GM12864 (cell line): ENCODE results near the gene AJUBA.
"Not testable (repeated sequence)": the region's sequence is repeated elsewhere in the genome, so short reads cannot be mapped to it uniquely, and the experiment has no call there.

Experiments used
- DNase-seq: peaks from one replicate; pipeline ENCODE4 v3.0.0-alpha.2; 2011; ENCODE audit warnings: low read depth
- H3K4me3 ChIP-seq: 2 replicates; pipeline ENCODE4 v1.5.1; 2011; ENCODE audit warnings: mild to moderate bottlenecking, low read depth, low read length, control low read depth
- TF ChIP-seq, protein P1 (sequence below): IDR thresholded peaks from 2 replicates; pipeline ENCODE4 v1.5.1; 2011; ENCODE audit warnings: low read depth, mild to moderate bottlenecking, moderate library complexity, low read length, control low read depth, inconsistent platforms; ENCODE audit errors: missing control alignments

Gene AJUBA

DNA sequence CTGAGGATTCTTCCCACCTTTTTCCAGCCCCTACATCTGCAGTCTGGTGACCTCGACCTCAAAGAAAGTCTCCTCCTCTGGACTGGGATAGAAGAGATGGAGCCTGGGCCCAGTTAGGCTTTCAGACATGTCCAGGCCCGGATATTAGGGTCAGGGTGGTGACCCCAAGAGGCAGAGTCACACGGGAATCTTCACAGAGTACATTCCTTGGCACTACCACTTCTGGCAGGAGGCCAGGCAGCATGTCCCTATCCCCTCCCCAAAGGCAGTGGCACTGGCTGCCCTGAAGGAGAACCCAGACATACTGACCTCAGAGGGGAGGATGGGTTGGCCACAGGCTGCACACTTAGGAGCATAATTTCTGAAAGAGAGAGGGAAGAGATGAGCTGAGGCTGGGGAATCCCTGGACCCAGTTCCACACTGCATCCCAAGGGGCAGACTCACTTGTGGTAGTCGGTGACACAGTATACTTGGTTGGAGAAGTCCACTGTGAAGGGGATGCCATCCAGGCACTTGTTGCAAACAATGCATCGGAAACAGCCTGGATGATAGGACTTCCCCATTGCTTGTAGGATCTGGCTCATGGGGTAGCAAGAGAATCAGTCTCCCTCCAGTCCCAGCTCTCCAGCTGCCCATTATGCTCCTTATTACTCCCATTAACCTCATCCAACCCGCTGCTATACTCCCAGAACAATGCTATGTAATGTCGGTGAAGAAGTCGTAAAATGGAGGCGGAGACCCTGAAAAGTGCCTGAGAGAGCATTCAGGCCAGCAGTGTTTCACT is 7.6 kb downstream of the AJUBA start:
- DNase-seq = no peak
- TF ChIP-seq, protein P1, sequence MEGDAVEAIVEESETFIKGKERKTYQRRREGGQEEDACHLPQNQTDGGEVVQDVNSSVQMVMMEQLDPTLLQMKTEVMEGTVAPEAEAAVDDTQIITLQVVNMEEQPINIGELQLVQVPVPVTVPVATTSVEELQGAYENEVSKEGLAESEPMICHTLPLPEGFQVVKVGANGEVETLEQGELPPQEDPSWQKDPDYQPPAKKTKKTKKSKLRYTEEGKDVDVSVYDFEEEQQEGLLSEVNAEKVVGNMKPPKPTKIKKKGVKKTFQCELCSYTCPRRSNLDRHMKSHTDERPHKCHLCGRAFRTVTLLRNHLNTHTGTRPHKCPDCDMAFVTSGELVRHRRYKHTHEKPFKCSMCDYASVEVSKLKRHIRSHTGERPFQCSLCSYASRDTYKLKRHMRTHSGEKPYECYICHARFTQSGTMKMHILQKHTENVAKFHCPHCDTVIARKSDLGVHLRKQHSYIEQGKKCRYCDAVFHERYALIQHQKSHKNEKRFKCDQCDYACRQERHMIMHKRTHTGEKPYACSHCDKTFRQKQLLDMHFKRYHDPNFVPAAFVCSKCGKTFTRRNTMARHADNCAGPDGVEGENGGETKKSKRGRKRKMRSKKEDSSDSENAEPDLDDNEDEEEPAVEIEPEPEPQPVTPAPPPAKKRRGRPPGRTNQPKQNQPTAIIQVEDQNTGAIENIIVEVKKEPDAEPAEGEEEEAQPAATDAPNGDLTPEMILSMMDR = no peak
- H3K4me3 ChIP-seq = no peak overlapping the region

DNA sequence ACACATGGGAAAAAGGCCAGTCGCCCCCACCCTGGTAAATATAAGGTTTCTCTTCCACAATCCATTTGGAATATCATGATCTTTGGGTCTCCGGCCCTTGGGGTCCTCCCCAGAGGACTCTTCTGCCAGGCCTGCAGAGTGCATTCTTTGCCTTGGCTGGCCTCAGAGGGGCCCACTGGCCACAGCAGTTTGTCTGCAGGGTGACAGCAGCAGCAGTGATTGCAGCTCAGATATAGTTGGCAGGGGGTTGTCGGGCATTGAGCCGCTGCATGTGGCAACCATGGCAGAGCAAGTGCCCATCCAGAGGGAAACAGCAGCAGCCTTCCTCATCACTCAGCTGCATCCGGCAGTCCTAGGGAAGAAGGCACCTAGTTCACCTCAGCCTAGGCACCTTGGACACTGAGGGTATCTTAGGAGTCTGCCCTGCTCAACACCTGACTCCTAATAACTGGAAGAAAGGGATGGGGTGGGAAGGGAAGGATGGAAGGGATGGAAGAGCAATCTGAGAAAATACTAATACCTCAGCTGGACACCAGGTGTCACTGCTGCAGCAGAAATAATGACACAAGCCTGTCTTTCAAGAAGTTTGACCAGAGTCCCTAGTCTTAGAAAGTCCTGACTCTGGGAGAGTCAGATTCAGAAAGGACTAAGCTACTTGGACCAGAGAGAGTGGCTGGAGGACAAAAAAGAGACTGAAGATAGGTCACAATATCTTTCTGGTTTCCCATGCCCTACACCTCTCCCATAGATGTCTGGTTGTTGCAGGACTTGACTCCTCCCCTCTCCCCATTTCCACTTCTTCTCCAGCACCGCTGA is 8.9 kb downstream of the AJUBA start:
- TF ChIP-seq, protein P1 = peak; percentile 77
- DNase-seq = no peak

DNA sequence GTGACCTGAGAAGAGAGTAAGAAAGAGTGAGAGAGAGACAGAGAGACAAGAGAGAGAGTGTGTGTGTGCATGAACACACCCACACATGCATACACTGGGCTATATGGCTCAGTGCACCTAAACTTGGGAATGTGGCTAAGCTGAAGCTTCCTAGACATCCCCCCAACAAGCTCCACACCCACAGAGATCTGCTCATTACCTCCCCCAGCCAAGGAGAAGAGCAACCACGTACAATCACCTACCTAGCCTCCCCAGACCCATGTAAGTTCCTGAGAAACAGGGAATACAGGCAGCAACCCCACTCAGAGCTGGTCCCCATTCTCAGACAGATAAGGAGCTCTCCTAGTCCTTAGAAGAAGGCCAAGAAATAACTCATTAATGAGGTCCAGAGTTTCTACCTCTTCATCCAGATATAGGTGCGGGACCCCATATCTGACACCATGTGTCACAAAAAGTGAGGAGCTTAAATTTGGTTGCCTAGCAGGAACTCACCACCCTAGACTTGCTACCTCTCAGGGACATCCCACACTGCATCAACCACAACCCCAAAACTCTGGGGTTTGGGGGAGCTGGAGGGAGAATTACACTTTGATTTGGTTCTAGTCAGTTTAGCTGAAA is 9.9 kb downstream of the AJUBA start:
- TF ChIP-seq, protein P1 = no peak

More for the DNA sequence above, 8.9 kb downstream of the AJUBA start:
- no peak overlapping the region for H3K4me3 ChIP-seq

DNA sequence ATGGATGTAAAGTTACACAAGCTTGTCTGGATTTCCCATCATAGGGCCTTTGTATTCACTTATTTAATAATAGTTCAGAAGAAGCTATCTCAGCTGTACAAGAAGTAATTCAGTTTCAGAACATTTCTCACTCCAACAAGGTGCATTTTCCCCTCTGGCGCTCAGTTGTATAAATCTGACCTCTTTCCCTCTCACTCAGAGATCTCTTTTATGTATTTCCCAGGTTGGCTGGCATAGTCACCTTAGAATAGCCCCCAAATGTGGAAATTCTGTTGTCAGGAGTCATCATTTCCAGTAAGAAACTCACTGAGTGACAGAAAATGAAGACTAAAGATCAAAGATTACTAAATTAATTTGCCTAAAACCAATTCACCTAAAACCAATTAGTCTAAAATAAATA is 11.2 kb downstream of the AJUBA start:
- H3K4me3 ChIP-seq = no peak overlapping the region
- DNase-seq = no peak
- TF ChIP-seq, protein P1 = no peak

More for the DNA sequence above, 9.9 kb downstream of the AJUBA start:
- H3K4me3 ChIP-seq = no peak overlapping the region
- DNase-seq = no peak

DNA sequence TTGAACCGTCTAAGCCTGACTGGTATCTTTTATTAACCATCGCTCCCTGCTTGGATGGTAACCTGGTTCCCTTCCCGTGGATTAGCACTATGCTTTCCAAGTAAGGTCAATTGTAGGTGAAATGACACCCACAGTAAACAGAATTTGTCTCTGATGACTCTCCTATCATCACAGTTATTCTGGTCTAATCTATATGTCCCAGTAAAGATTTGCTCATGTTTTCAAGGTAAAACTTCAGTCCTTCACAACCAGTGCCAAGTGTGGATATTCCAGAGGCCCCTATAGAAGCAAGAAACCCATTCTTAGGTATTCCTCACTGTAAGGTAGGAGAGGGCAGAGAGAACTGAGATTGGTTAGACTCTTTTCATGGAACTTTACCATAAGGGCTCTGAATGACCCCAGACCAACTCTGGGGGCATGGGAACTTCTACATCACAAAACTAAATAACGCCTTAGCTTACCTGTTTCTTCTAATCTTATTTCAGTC is 15.5 kb downstream of the AJUBA start:
- TF ChIP-seq, protein P1 = no peak
- DNase-seq = no peak
- no peak overlapping the region for H3K4me3 ChIP-seq

DNA sequence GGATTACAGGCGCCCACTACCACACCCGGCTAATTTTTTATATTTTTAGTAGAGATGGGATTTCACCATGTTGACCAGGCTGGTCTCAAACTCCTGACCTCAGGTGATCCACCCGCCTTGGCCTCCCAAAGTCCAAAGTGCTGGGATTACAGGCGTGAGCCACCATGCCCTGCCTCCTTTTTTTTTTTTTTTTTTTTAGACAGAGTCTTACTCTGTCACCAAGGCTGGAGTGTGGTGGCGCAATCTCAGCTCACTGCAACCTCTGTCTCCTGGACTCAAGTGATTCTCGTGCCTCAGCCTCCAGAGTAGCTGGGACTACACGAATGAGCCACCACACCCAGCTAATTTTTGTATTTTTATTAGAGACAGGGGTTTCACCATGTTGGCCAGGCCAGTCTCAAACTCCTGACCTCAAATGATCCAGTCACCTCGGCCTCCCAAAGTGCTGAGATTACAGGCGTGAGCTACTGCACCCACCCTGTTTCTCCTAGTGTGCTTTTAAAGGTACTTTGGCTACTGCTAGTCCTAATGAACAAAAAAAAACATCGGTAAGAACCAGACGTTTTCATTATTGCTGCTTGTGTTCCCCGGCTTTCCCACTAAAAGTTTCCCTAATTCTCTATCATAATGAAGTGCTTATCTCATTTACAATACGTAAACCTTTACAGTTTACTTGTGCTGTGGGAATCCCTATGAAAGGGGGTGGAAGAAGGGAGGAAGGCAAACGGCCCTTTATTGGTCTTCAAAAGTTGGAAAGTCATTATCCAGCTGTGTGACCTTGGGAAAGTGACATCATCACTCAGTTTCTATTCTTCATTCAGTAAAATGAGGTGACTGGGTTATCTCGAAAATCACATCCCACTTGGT is 16.2 kb downstream of the AJUBA start:
- not testable (repeated sequence) for H3K4me3 ChIP-seq, DNase-seq
